H9 (cell line): ENCODE data around the gene DMD. TPM values are rescaled to one million over a fixed set of nuclear protein-coding genes. Genes with fewer than 3 reads are reported as not detected.

ENCODE experiments used
- DNase-seq: peaks from one replicate; pipeline ENCODE4 v3.0.0-alpha.2; 2017
- H2AFZ ChIP-seq: one replicate; pipeline ENCODE4 v1.6.1; 2013; ENCODE audit warnings: mild to moderate bottlenecking, low read length, control low read depth, moderate library complexity
- H2AK5ac ChIP-seq: 2 replicates; pipeline ENCODE4 v1.6.1; 2013; ENCODE audit warnings: low read length, control low read depth, mixed read lengths; ENCODE audit not compliant: insufficient read length
- H2BK120ac ChIP-seq: one replicate; pipeline ENCODE4 v1.6.1; 2013; ENCODE audit warnings: low read depth, mild to moderate bottlenecking, low read length, control low read depth, inconsistent platforms; ENCODE audit not compliant: poor library complexity, severe bottlenecking
- H2BK12ac ChIP-seq: 2 replicates; pipeline ENCODE4 v1.6.1; 2013; ENCODE audit warnings: low read length, control low read depth, mixed read lengths, low read depth; ENCODE audit not compliant: insufficient read length
- H2BK15ac ChIP-seq: 2 replicates; pipeline ENCODE4 v1.6.1; 2013; ENCODE audit warnings: low read depth, low read length, control low read depth
- H2BK20ac ChIP-seq: one replicate; pipeline ENCODE4 v1.6.1; 2013; ENCODE audit warnings: low read depth, mild to moderate bottlenecking, low read length, control low read depth, inconsistent platforms; ENCODE audit not compliant: poor library complexity, severe bottlenecking
- H2BK5ac ChIP-seq: 2 replicates; pipeline ENCODE4 v1.6.1; 2013; ENCODE audit warnings: low read length, control low read depth, mixed read lengths; ENCODE audit not compliant: insufficient read length
- H3K14ac ChIP-seq: 2 replicates; pipeline ENCODE4 v1.6.1; 2013; ENCODE audit warnings: low read length, control low read depth; ENCODE audit not compliant: insufficient read depth
- H3K18ac ChIP-seq: 2 replicates; pipeline ENCODE4 v1.6.1; 2013; ENCODE audit warnings: low read depth, mild to moderate bottlenecking, mixed read lengths, low read length, control low read depth; ENCODE audit not compliant: insufficient read length
- H3K23ac ChIP-seq: 2 replicates; pipeline ENCODE4 v1.6.1; 2013; ENCODE audit warnings: low read length, control low read depth, mixed read lengths, low read depth; ENCODE audit not compliant: insufficient read length
- H3K23me2 ChIP-seq: 2 replicates; pipeline ENCODE4 v1.6.1; 2013; ENCODE audit warnings: low read depth, mild to moderate bottlenecking, mixed read lengths, low read length, control low read depth; ENCODE audit not compliant: insufficient read length, poor library complexity, severe bottlenecking
- H3K27ac ChIP-seq: 2 replicates; pipeline ENCODE4 v1.5.1; 2013; ENCODE audit warnings: low read length, control low read depth, mixed read lengths, low read depth; ENCODE audit not compliant: insufficient read length
- H3K27me3 ChIP-seq: 2 replicates; pipeline ENCODE4 v1.6.1; 2013; ENCODE audit warnings: low read length, control low read depth, inconsistent platforms; ENCODE audit not compliant: insufficient read depth
- H3K4ac ChIP-seq: 2 replicates; pipeline ENCODE4 v1.6.1; 2013; ENCODE audit warnings: low read depth, mild to moderate bottlenecking, control low read depth, inconsistent platforms, low read length, moderate library complexity
- H3K4me1 ChIP-seq: 2 replicates; pipeline ENCODE4 v1.6.1; 2013; ENCODE audit warnings: low read length, control low read depth, inconsistent platforms; ENCODE audit not compliant: insufficient read depth
- H3K4me2 ChIP-seq: 2 replicates; pipeline ENCODE4 v1.6.1; 2013; ENCODE audit warnings: low read length, control low read depth, mixed read lengths; ENCODE audit not compliant: insufficient read length, insufficient read depth
- H3K56ac ChIP-seq: 2 replicates; pipeline ENCODE4 v1.6.1; 2013; ENCODE audit warnings: low read depth, mild to moderate bottlenecking, mixed read lengths, low read length, control low read depth; ENCODE audit not compliant: insufficient read length
- H3K79me1 ChIP-seq: 2 replicates; pipeline ENCODE4 v1.6.1; 2013; ENCODE audit warnings: low read depth, mild to moderate bottlenecking, moderate library complexity, low read length, control low read depth, inconsistent platforms; ENCODE audit not compliant: insufficient read depth, poor library complexity, severe bottlenecking
- H3K79me2 ChIP-seq: 2 replicates; pipeline ENCODE4 v1.6.1; 2013; ENCODE audit warnings: low read length, control low read depth, inconsistent platforms; ENCODE audit not compliant: insufficient read depth
- H3K9ac ChIP-seq: 2 replicates; pipeline ENCODE4 v1.6.1; 2013; ENCODE audit warnings: low read length, control low read depth, mixed read lengths; ENCODE audit not compliant: insufficient read length; ENCODE audit errors: extremely low read depth
- H3K9me3 ChIP-seq: one replicate; pipeline ENCODE4 v1.6.1; 2013; ENCODE audit warnings: low read depth, low read length, inconsistent platforms; ENCODE audit not compliant: control insufficient read depth
- H3T11ph ChIP-seq: one replicate; pipeline ENCODE4 v1.6.1; 2013; ENCODE audit warnings: mild to moderate bottlenecking, low read length, control low read depth, inconsistent platforms
- H4K20me1 ChIP-seq: one replicate; pipeline ENCODE4 v1.6.1; 2013; ENCODE audit not compliant: control insufficient read depth, insufficient read length, insufficient read depth
- H4K5ac ChIP-seq: 2 replicates; pipeline ENCODE4 v1.6.1; 2013; ENCODE audit warnings: low read depth, mild to moderate bottlenecking, mixed read lengths, low read length, control low read depth; ENCODE audit not compliant: insufficient read length
- H4K8ac ChIP-seq: replicated peaks from 2 replicates; pipeline ENCODE4 v1.6.1; 2013; ENCODE audit warnings: low read length, control low read depth, mixed read lengths, low read depth; ENCODE audit not compliant: insufficient read length
- H4K91ac ChIP-seq: 2 replicates; pipeline ENCODE4 v1.6.1; 2013; ENCODE audit warnings: low read depth, mild to moderate bottlenecking, moderate library complexity, mixed read lengths, low read length, control low read depth; ENCODE audit not compliant: insufficient read length
- H3K27ac Mint-ChIP-seq, 3 experiments: 2 replicates in 2 of 3; 3 replicates in 1 of 3; pipeline ENCODE4 v1.8.0; 2020 to 2021; ENCODE audit warnings: mixed read lengths in 3 of 3, mild to moderate bottlenecking in 1 of 3, moderate library complexity in 1 of 3
- H3K27me3 Mint-ChIP-seq: 2 replicates; pipeline ENCODE4 v1.8.0; 2021; ENCODE audit warnings: low read depth, mild to moderate bottlenecking, moderate library complexity, mixed read lengths
- H3K36me3 Mint-ChIP-seq, 3 experiments: 2 replicates in 2 of 3; 3 replicates in 1 of 3; pipeline ENCODE4 v1.8.0; 2020 to 2021; ENCODE audit warnings: low read depth in 3 of 3, mixed read lengths in 3 of 3; ENCODE audit not compliant: insufficient read depth in 1 of 3
- H3K4me1 Mint-ChIP-seq, 2 experiments: 2 replicates each; pipeline ENCODE4 v1.8.0; 2020; ENCODE audit warnings: mixed read lengths in 2 of 2
- H3K4me3 Mint-ChIP-seq, 2 experiments: 2 replicates in 1 of 2; 3 replicates in 1 of 2; pipeline ENCODE4 v1.8.0; 2020 to 2021; ENCODE audit warnings: mild to moderate bottlenecking in 2 of 2, mixed read lengths in 2 of 2, moderate library complexity in 1 of 2
- H3K9me3 Mint-ChIP-seq, 2 experiments: 2 replicates in 1 of 2; 3 replicates in 1 of 2; pipeline ENCODE4 v1.8.0; 2020; ENCODE audit warnings: mild to moderate bottlenecking in 2 of 2, mixed read lengths in 2 of 2, moderate library complexity in 1 of 2
- CTCF ChIP-seq: fragments of 200-600 bp; sonication (generic); conservative IDR thresholded peaks from 3 replicates; pipeline ENCODE4 v1.8.0; 2021; ENCODE audit warnings: antibody characterized with exemption, mild to moderate bottlenecking
- WGBS: extraction: QIAGEN DNeasy Blood & Tissue Kit; methylation state at CpG from one replicate; pipeline ENCODE4 v1.1.7; 2013; ENCODE audit warnings: missing lambda C conversion rate, low lambda C conversion rate, mixed read lengths; ENCODE audit not compliant: insufficient read length; ENCODE audit errors: extremely low coverage; 5-methylcytosine and 5-hydroxymethylcytosine counted together
- long read RNA-seq: library from polyadenylated mRNA; unstranded; transcript quantifications from one replicate; pipeline ENCODE4 v2.0.0, GENCODE V29; 2020
- total RNA-seq: library from RNA; stranded (reverse); gene quantifications from 2 replicates; pipeline ENCODE4 v1.2.1, GENCODE V29; 2021

DMD gene
- total RNA-seq, result 3.8 and 4.3 TPM in 2 replicates
- long read RNA-seq, full-length matches to known transcripts, result 8 of 10 reads
- long read RNA-seq, partial matches to known transcripts, result 1 of 10 reads
- long read RNA-seq, other reads (novel, unspliced or antisense), result 1 of 10 reads

- Mint-ChIP-seq H3K4me1 (peaks cover 0 to 5% of the 10 kb centered on the region in 2 experiments; a peak in 2 of 4 replicates), H3K27me3 (no peaks in the 10 kb centered on the region), H3K27ac (0 out of 7 replicates have a peak within 1 kb of the TSS, but pooled peaks of 1 of the 3 experiments have one; percentile 20), H3K4me3 (no peak within 1 kb of the TSS), H3K36me3 (no peaks in the 10 kb centered on the region), H3K9me3 (no peaks in the 10 kb centered on the region)
- H3K4ac ChIP-seq, result no peak within 1 kb of the TSS
- no peak within 1 kb of the TSS for H3K9ac ChIP-seq
- H3K79me1 ChIP-seq, result no peaks in the 10 kb centered on the region
- no peak within 1 kb of the TSS for H2BK15ac ChIP-seq
- no peak within 1 kb of the TSS for H3K14ac ChIP-seq
- no peaks in the 10 kb centered on the region for H3K79me2 ChIP-seq
- no peak within 1 kb of the TSS for H2BK20ac ChIP-seq
- H2BK12ac ChIP-seq, result no peak within 1 kb of the TSS
- H3K4me1 ChIP-seq, result no peaks in the 10 kb centered on the region
- H4K5ac ChIP-seq, result no peak within 1 kb of the TSS
- no peak within 1 kb of the TSS for H2AFZ ChIP-seq
- H4K8ac ChIP-seq, result no peak within 1 kb of the TSS
- no peaks in the 10 kb centered on the region for H3K9me3 ChIP-seq
- no peak within 1 kb of the TSS for H3T11ph ChIP-seq
- H3K56ac ChIP-seq, result no peak within 1 kb of the TSS
- peak; percentile 31 for DNase-seq
- H2AK5ac ChIP-seq, result no peak within 1 kb of the TSS
- H3K23ac ChIP-seq, result no peak within 1 kb of the TSS
- no peaks in the 10 kb centered on the region for H4K20me1 ChIP-seq
- no peaks in the 10 kb centered on the region for H3K23me2 ChIP-seq
- H3K27ac ChIP-seq, result no peak within 1 kb of the TSS
- H3K18ac ChIP-seq, result no peak within 1 kb of the TSS
- TF ChIP-seq CTCF, result no peak
- H3K4me2 ChIP-seq, result no peak within 1 kb of the TSS
- no peak within 1 kb of the TSS for H2BK5ac ChIP-seq
- H2BK120ac ChIP-seq, result no peak within 1 kb of the TSS
- H4K91ac ChIP-seq, result no peak within 1 kb of the TSS
- H3K27me3 ChIP-seq, result no peaks in the 10 kb centered on the region
- no CpG with 5 or more reads among the region's 6 CpGs for WGBS
Observed at GRCh38 chrX:33211356-33212260, at the start of gene DMD. DMD (minus strand) TSS chrX:33211549; CDS start chrX:33211312, 237 bp downstream.
